K562 (cell line): ENCODE data around the gene CMTM4.

Experiments used
- CHD1 ChIP-seq: fragments of 200-600 bp; sonication (generic); IDR thresholded peaks from one replicate; pipeline ENCODE4 v1.6.1; 2012; ENCODE audit warnings: mild to moderate bottlenecking, moderate library complexity, low read length, inconsistent platforms
- FOXP1 ChIP-seq: sonication (generic); formaldehyde crosslinking; IDR thresholded peaks from 2 replicates; pipeline ENCODE4 v1.8.0; 2022; ENCODE audit warnings: mild to moderate bottlenecking, missing genetic modification reagents
- PHB ChIP-seq: fragments of 250-450 bp; sonication (Bioruptor Pico); IDR thresholded peaks from 2 replicates; pipeline ENCODE4 v1.5.0; 2021
- TF ChIP-seq, protein P1 (sequence below), 3 experiments: IDR thresholded peaks in 2 of 3; conservative IDR thresholded peaks in 1 of 3; 2 replicates each; pipeline ENCODE4 v1.5.1; 2011 to 2012; ENCODE audit warnings: low read length in 3 of 3, mild to moderate bottlenecking in 3 of 3, control low read depth in 2 of 3, improper control_type of control experiment in 1 of 3, inconsistent platforms in 1 of 3, low read depth in 1 of 3, mixed read lengths in 1 of 3, moderate library complexity in 1 of 3; ENCODE audit not compliant: insufficient read depth in 2 of 3
- TF ChIP-seq, protein P2 (sequence below): sonication (generic); formaldehyde crosslinking; IDR thresholded peaks from 2 replicates; pipeline ENCODE4 v1.8.0; 2022; ENCODE audit warnings: mild to moderate bottlenecking, missing genetic modification reagents
- TF ChIP-seq, protein P3 (sequence below): fragments of 150-350 bp; IDR thresholded peaks from 2 replicates; pipeline ENCODE4 v1.6.1; 2014; ENCODE audit warnings: low read depth, mild to moderate bottlenecking, low read length, borderline replicate concordance

DNA sequence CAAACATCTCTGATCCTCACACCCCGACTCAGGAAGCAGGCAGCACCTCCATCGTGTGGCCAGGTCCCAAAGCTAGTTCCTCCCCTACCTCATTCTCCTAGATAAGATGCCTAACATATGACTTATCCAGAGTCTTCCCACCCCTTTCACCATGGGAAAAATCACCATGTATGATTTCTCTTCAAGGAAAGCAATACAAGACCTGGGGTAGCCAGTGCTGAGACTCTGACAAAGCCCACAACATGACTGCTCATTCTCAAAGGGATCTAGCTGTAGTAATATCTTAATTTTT is 45.1 kb downstream of the CMTM4 start:
- TF ChIP-seq, protein P1, sequence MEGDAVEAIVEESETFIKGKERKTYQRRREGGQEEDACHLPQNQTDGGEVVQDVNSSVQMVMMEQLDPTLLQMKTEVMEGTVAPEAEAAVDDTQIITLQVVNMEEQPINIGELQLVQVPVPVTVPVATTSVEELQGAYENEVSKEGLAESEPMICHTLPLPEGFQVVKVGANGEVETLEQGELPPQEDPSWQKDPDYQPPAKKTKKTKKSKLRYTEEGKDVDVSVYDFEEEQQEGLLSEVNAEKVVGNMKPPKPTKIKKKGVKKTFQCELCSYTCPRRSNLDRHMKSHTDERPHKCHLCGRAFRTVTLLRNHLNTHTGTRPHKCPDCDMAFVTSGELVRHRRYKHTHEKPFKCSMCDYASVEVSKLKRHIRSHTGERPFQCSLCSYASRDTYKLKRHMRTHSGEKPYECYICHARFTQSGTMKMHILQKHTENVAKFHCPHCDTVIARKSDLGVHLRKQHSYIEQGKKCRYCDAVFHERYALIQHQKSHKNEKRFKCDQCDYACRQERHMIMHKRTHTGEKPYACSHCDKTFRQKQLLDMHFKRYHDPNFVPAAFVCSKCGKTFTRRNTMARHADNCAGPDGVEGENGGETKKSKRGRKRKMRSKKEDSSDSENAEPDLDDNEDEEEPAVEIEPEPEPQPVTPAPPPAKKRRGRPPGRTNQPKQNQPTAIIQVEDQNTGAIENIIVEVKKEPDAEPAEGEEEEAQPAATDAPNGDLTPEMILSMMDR (IDR thresholded peaks at IDR 0.05 in 2 of 3, conservative IDR thresholded peaks at IDR 0.05 in 1 of 3; ENCODE audit: insufficient read depth in 2 of 3, low read depth in 1 of 3, low read length in 3 of 3) = no peak
- TF ChIP-seq PHB (CRISPR knock-in tag) (no peak), CHD1 (no peak), FOXP1 (CRISPR knock-in tag) (no peak)
- TF ChIP-seq, protein P2, sequence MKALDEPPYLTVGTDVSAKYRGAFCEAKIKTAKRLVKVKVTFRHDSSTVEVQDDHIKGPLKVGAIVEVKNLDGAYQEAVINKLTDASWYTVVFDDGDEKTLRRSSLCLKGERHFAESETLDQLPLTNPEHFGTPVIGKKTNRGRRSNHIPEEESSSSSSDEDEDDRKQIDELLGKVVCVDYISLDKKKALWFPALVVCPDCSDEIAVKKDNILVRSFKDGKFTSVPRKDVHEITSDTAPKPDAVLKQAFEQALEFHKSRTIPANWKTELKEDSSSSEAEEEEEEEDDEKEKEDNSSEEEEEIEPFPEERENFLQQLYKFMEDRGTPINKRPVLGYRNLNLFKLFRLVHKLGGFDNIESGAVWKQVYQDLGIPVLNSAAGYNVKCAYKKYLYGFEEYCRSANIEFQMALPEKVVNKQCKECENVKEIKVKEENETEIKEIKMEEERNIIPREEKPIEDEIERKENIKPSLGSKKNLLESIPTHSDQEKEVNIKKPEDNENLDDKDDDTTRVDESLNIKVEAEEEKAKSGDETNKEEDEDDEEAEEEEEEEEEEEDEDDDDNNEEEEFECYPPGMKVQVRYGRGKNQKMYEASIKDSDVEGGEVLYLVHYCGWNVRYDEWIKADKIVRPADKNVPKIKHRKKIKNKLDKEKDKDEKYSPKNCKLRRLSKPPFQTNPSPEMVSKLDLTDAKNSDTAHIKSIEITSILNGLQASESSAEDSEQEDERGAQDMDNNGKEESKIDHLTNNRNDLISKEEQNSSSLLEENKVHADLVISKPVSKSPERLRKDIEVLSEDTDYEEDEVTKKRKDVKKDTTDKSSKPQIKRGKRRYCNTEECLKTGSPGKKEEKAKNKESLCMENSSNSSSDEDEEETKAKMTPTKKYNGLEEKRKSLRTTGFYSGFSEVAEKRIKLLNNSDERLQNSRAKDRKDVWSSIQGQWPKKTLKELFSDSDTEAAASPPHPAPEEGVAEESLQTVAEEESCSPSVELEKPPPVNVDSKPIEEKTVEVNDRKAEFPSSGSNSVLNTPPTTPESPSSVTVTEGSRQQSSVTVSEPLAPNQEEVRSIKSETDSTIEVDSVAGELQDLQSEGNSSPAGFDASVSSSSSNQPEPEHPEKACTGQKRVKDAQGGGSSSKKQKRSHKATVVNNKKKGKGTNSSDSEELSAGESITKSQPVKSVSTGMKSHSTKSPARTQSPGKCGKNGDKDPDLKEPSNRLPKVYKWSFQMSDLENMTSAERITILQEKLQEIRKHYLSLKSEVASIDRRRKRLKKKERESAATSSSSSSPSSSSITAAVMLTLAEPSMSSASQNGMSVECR (CRISPR knock-in tag) = no peak
- TF ChIP-seq, protein P3, sequence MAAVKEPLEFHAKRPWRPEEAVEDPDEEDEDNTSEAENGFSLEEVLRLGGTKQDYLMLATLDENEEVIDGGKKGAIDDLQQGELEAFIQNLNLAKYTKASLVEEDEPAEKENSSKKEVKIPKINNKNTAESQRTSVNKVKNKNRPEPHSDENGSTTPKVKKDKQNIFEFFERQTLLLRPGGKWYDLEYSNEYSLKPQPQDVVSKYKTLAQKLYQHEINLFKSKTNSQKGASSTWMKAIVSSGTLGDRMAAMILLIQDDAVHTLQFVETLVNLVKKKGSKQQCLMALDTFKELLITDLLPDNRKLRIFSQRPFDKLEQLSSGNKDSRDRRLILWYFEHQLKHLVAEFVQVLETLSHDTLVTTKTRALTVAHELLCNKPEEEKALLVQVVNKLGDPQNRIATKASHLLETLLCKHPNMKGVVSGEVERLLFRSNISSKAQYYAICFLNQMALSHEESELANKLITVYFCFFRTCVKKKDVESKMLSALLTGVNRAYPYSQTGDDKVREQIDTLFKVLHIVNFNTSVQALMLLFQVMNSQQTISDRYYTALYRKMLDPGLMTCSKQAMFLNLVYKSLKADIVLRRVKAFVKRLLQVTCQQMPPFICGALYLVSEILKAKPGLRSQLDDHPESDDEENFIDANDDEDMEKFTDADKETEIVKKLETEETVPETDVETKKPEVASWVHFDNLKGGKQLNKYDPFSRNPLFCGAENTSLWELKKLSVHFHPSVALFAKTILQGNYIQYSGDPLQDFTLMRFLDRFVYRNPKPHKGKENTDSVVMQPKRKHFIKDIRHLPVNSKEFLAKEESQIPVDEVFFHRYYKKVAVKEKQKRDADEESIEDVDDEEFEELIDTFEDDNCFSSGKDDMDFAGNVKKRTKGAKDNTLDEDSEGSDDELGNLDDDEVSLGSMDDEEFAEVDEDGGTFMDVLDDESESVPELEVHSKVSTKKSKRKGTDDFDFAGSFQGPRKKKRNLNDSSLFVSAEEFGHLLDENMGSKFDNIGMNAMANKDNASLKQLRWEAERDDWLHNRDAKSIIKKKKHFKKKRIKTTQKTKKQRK = no peak
